Activated CD4-positive, CD25-positive, alpha-beta regulatory T cell (primary cell): ENCODE data around the gene ANKRD45.
"Not testable (repeated sequence)": the region's sequence is repeated elsewhere in the genome, so short reads cannot be mapped to it uniquely, and the experiment has no call there.

Experiments used
- DNase-seq, 4 experiments: peaks; one replicate each; lab custom pipeline; 2025; lab: John Stamatoyannopoulos, UW

The ANKRD45 gene

GRCh38 chr1:173572201-173572873 lies 97.3 kb downstream of the ANKRD45 start:
- DNase-seq: no peak

GRCh38 chr1:173570370-173571007 lies 99.2 kb downstream of the ANKRD45 start:
- DNase-seq: no peak

DNA sequence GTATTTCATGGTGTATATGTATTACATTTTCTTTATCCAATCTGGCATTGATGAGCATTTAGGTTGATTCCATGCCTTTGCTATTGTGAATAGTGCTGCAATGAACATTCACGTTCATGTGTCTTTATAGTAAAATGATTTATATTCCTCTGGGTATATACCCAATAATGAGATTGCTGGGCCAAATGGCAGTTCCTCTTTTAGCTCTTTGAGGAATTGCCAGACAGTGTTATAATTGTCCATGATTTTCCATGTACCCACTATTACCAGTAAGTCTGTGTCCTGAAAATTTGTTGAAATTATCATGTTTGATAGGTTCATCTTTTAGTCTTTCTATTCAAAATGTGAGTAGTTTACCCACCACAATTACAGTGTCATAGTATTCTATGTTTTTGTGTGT lies 101.2 kb downstream of the ANKRD45 start:
- no peak for DNase-seq

DNA sequence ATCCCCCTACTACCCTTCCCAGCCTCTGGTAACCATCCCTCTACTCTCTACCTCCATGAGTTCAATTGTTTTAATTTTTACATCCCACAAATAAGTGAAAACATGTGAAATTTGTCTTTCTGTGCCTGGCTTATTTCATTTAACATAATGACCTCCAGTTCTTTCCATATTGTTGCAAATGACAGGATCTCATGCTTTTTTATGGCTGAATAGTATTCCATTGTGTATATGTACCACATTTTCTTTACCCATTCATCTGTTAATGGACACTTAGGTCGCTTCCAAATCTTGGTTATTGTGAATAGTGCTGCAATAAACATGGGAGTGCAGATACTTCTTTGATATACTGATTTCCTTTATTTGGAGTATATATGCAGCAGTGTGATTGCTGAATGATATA lies 105.8 kb downstream of the ANKRD45 start:
- not testable (repeated sequence) for DNase-seq

DNA sequence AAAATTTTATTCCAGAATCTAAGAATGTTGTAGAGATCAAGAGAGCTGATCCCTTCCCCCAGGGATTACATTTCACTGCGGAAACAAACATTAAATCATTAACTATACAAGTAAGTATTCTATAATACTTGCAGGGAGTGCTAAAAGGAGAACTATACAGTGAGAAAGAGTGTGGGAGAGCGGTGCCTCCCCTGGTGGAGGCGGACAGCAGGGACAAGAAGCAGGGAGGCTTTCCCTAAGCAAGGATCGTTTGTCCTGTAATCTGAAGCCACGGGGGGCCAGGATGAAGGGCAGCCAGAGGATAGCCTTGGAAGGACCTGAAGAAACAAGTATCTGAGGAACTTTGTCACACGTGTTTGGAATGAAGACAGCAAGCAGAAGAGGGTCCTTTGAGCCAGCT lies 106.8 kb downstream of the ANKRD45 start:
- DNase-seq: no peak

- no peak for DNase-seq
Observed at GRCh38 chr1:173561263-173561662, 108.4 kb downstream of the ANKRD45 start.

GRCh38 chr1:173560285-173560880 lies 109.3 kb downstream of the ANKRD45 start:
- DNase-seq: no peak
